Astrocyte of the hippocampus (primary cell): ENCODE measurements around the gene PDPN.
"Not testable (repeated sequence)": the region's sequence is repeated elsewhere in the genome, so short reads cannot be mapped to it uniquely, and the experiment has no call there.

ENCODE experiments used
- DNase-seq: peaks from one replicate; pipeline ENCODE4 v3.0.0; 2011; ENCODE audit warnings: low read depth, low spot score

Gene PDPN, protein sequence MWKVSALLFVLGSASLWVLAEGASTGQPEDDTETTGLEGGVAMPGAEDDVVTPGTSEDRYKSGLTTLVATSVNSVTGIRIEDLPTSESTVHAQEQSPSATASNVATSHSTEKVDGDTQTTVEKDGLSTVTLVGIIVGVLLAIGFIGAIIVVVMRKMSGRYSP

GRCh38 chr1:13583595-13583965 lies at the start of gene PDPN:
TSS of gene PDPN (plus strand) at chr1:13583832. CDS start at chr1:13584034, 202 bp downstream.
- peak; percentile 81 for DNase-seq

- no peak for DNase-seq
Measured at GRCh38 chr1:13535227-13535626, 48.4 kb upstream of the PDPN start.

- no peak for DNase-seq
Measured at GRCh38 chr1:13536571-13536970, 47.1 kb upstream of the PDPN start.

DNA sequence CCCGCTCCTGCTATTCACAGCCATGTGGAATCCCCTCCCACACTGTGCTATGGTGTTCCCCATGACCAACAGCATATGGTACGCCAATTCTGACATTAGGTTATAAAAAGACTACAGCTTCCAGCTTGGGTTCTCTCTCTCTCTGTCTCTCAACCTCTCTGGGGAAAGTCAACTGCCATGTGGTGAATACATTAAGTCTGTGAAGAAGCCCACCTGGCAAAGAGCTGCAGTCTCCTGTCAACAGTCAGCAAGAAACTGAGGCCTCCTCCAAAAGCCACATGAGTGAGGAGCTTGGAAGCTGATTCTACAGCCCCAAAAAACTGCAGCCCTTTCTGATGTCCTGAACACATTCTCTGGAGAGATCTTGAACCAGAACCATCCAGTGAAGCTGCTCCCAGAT lies 44.8 kb upstream of the PDPN start:
- DNase-seq = no peak

- DNase-seq = no peak
Measured at GRCh38 chr1:13539683-13540082, 43.9 kb upstream of the PDPN start.

DNA sequence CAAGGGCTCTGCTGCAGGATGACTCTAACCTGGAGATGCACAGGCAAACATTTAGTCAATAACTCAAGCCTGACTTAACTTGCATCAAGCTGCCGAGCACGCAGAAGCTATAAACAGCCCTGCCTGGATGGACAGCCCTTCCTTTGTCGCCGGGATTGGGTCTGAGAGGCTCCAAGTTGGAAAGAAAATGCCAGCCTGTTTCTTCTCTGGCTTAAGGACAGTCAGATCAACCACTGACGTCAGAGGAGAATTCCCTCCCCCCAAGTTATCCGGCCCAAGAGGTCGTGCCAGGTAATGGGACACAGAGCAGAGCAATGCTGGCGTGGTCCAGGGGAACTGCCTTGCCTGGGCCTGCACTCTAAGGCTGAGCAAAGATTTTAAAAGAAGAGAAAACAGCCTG lies 42.8 kb upstream of the PDPN start:
- no peak for DNase-seq

DNA sequence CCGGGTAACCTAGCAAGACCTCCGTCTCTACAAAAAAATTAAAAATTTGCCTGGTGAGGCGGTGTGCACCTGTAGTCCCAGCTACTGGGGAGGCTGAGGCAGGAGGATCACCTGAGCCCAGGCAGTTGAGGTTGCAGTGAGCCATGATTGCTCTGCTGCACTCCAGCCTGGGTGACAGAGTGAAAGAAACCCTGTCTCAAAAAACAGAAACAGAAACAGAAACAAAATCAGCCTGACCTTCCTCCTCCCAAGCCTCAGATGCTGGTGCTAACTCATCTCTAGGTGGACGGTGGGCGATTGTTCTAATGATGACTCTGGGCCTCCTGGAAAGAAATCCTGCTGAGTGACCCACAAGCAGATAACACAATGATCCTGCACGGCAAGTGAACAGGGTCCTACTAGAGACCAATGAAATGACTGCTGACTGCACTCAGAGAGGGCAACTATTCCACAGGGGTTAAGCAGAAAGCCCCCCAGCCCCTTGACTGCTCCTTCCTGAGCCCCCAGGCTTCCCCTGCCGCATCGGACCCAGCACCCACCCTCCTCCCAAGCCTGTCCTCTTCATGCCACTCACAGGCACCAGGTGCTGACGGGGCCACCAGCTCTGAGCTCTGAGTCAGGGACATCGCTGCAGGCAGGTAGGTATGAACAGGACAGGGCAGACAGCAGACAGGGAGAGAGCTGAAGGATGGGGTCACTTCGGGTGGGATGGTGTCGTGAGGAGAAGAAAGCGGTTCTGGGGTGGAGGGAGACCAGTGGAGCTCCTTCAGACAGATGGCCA lies 42.0 kb upstream of the PDPN start:
- no peak for DNase-seq

DNA sequence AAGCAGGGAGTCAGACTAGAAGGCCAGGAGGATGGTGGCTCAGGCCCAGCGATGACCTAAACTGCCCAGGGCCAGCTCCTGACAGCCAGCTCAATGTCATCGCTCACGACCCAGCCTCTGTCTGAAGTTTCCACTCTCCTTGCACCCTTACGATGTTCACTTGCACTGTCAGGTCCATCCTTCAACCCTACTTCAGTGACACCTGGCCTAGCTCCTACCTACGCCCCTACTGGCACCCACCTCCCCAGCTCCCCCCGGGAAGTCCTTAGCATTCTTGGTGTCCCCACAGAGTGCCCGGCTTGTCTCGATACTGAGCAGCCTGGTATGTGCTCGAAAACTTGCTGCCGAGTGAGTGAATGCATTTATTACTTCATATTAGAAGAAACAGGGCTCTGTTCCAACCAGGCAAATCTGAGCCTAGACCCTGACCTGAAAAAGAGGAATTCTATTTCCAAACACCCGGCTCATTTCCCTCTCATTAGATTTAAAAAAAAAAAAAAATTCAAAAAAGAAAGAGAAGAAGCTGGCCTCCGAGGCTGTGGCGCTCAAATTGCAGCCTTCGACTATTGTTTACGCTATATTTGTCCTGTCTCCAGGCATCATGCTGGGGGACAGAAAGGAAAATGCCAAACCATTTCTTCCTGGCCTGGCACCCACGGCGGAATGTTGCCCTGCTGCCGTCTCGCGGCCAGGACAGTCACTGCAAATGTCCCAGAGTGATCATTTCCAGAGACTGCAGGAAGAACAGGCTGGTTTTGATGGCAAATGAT lies 40.0 kb upstream of the PDPN start:
- peak; percentile 80 for DNase-seq

DNA sequence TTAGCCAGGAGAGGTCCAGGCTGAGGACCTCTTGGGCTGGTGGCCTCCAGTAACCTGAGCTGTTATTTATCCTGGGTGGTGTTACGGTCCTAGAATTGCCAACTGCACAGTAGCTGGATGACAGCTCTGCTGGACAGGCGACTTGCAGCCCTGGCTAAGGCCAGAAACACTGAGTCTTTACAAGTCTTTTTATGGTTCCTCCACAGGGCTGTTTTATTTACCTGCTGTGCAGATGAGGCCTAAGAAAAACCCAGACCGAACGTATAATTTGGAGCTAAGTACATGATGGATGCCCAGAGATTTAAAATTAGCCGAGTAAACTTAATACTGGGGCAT lies 39.4 kb upstream of the PDPN start:
- no peak for DNase-seq

- DNase-seq = no peak
Measured at GRCh38 chr1:13546791-13547190, 36.8 kb upstream of the PDPN start.

DNA sequence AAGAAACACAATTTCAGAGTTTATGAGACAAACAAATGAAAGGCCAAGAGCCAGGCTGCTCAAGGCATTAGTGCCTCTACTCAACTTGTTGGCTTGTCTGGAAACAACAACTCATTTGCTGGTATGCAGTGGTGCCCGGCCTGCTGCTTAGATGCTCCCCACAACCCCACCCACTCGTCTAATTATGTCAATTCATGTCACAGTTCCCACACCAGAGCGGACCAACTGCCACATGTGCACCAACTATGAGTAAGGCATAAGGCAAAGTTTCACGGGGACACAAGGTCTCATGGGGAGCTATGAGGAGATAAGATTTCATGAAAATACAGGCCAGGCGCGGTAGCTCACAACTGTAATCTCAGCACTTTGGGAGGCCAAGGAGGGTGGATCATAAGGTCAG lies 35.4 kb upstream of the PDPN start:
- no peak for DNase-seq

DNA sequence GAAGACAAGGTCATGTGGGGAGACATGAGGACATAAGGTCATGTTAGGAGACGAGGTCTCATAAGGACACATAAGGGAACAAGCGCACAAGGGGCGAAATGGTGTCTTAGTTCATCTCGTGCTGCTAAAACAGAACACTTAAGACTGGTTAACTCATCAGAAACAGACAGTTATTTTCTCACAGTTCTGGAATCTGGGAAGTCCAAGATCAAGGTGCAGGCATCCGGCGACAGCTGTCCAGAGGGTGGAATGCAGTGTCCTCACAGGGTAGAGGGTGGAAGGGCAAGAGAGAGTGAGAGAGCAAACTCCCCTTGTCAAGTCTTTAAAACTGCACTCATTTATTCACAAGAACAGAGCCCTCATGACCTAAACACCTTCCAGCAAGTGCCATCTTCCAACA lies 34.6 kb upstream of the PDPN start:
- no peak for DNase-seq

DNA sequence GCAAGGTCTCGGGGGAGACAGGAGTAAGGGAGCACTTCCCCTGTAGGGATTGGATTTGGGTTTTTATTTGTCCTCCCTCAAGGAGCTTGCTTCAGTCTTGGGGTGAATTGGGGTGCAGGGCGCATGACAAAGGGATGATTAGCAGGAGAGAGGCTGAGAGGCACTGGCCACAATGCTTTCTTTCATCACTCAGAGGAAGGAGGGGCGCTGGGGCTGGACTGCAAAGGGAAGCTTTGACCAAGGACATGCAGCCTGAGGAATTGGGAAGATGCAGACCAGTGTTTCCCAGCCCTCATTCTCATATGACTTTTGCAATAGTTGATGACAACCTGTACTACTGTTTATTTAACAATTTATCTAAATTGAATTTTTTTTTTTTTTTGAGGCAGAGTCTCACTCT lies 34.1 kb upstream of the PDPN start:
- no peak for DNase-seq

- DNase-seq = no peak
Measured at GRCh38 chr1:13550663-13551062, 33.0 kb upstream of the PDPN start.

GRCh38 chr1:13554798-13555197 lies 28.8 kb upstream of the PDPN start:
- no peak for DNase-seq

DNA sequence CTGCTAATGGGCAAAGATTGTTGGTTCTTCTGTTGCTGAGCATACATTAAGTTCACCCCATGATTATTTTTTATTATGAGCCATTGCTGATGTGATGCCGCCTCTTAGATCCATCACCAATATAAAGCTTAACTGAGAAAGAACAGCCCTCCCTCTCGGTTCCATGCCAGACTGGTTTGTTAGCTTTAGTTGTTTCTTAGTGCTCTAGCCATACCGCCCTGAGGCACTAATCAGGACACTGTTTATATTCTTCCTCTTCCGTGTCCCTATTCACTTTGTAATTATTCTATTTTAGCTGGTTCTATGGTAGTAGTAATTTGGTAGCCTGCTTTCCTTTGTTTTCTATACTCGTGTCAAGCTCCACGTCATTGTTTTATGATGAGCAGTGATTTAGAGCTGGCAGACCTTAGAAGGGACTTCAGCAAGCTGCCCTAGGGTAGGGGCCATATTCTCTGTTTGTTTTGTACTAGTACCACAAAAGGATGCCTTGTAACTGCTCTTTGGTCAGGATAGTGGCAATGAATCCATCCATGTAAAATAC lies 27.3 kb upstream of the PDPN start:
- DNase-seq = no peak

GRCh38 chr1:13560541-13560940 lies 23.1 kb upstream of the PDPN start:
- no peak for DNase-seq

GRCh38 chr1:13562981-13563380 lies 20.7 kb upstream of the PDPN start:
- not testable (repeated sequence) for DNase-seq

DNA sequence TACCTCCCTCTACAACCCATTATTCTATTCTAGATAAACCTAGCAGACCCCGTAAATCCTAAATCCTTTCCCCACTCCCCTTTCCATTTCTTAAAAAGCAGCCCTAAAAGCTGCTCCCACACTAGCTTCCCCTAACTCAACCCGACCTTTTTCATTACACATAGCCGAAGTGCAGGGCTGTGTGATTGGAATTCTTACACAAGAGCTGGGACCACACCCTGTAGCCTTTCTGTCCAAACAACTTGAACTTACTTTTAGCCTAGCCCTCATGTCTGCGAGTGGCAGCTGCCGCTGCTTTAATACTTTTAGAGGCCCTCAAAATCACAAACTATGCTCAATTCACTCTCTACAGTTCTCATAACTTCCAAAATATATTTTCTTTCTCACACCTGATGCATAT lies 19.6 kb upstream of the PDPN start:
- DNase-seq = no peak

GRCh38 chr1:13570435-13570834 lies 13.2 kb upstream of the PDPN start:
- DNase-seq = not testable (repeated sequence)

DNA sequence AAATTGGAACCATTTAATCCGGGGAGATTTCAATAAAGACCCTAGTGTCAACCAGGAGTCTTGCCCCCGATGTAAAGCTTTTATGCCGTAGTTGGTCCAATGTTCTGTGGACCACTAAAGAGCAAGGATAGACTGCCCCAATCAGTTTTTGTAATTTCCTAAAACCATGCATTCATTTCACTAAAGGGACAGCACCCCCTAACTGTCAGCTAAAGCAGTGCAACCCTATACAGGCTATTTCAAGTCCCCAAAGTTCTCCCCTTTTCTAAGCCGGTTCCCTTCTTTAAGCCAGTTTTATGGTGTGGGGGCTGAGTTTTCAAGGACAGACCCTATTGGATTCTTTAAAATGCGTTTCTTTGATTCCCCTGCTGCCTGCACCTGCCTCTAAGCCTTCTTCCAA lies 12.7 kb upstream of the PDPN start:
- DNase-seq = no peak

GRCh38 chr1:13573586-13573985 lies 10.0 kb upstream of the PDPN start:
- DNase-seq = no peak

GRCh38 chr1:13576926-13577325 lies 6.7 kb upstream of the PDPN start:
- no peak for DNase-seq
